Stimulated activated CD8-positive, alpha-beta memory T cell treated with anti-CD3 and anti-CD28 coated beads, Interleukin-15, amount 100 ng/mL, for 4 hours (primary cell): ENCODE data around the gene INHA.

Experiments used
- DNase-seq, 2 donors: peaks; one replicate each; pipeline ENCODE4 v3.0.0-alpha.2; 2020; ENCODE audit warnings: low read depth in 2 of 2

Gene INHA

DNA sequence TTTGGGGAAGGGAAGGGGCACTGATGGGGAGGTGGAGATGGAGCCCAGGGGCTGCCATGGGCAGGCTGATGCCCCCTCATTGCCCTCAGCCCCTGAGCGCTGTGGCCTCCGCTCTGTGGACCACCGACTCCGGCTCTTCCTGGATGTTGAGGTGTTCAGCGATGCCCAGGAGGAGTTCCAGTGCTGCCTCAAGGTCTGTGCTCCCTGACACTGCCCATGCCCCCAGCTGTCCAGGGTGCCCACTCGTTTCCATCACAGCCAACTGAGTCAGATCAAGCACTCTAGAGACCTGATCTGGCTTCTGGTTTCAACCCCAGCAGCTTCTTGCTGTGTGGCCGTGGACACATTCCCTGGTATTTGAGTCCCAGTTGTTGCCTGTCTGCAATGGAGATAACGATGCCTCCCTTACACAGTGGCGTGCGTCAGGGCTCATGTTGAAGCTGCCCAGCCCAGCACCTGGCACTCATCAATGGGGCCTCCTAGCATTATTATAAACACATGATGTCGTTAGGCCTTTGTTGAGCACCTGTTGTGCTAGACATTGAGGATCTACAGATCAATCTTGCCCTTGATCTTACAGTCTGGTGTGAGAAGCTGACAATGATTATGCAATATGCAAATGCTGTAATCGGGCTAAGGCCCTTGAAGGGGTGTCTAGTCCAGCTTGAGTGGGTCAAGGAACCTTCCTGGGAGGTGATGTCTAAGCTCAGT is 39.9 kb downstream of the INHA start:
- DNase-seq: no peak

- DNase-seq: no peak
Measured at GRCh38 chr2:219612577-219613286, 40.6 kb downstream of the INHA start.

DNA sequence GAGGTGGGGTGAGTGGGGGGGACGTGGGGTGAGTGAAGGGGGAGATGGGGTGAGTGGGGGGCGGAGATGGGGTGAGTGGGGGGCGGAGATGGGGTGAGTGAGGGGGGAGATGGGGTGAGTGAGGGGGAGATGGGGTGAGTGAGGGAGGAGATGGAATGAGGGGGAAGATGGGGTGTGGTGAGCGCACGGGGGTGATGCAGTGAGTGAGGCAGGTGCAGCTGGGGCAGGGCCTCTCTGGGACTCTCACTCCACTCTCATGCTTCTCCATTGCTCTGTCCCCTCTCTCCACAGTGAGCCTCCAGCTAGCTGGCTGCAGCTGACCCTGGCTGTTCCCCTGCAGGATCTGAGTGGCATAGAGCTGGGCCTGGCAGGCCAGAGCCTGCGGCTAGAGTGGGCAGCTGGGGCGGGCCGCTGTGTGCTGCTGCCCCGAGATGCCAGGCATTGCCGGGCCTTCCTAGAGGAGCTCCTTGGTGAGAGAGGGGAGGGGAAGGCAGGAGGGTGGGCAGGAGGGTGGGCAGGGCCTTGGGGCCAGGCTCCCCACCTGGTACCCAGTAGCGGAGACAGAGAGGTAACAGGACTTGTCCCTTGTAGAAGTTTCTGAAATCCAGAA is 41.5 kb downstream of the INHA start:
- no peak for DNase-seq

- DNase-seq: no peak
Measured at GRCh38 chr2:219614076-219614860, 42.2 kb downstream of the INHA start.

DNA sequence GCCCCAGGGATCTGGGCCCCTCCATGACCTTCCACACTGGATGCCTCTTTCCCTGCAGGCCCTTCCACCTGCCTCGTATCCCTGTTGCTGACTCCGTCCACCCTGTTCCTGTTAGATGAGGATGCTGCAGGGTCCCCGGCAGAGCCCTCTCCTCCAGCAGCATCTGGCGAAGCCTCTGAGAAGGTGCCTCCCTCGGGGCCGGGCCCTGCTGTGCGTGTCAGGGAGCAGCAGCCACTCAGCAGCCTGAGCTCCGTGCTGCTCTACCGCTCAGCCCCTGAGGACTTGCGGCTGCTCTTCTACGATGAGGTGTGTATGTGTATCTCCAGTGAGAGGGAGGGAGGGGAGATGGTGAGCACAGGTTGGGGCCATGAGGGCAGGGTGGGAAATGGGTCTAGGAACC is 42.9 kb downstream of the INHA start:
- no peak for DNase-seq

DNA sequence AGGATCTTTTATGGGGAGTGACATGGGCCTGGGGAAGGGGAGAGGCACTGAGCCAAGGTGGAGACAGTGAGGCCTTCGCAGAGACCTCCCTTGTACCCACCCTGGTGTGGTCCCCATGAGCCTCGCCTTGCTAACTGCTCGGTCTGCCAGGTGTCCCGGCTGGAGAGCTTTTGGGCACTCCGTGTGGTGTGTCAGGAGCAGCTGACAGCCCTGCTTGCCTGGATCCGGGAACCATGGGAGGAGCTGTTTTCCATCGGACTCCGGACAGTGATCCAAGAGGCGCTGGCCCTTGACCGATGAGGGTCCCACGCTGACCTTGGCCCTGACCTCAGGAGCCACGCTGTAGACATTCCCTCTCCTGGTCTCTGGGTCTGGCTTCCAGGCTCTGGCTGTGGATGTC is 43.8 kb downstream of the INHA start:
- no peak for DNase-seq

GRCh38 chr2:219616550-219616949 is 44.4 kb downstream of the INHA start:
- DNase-seq: no peak

DNA sequence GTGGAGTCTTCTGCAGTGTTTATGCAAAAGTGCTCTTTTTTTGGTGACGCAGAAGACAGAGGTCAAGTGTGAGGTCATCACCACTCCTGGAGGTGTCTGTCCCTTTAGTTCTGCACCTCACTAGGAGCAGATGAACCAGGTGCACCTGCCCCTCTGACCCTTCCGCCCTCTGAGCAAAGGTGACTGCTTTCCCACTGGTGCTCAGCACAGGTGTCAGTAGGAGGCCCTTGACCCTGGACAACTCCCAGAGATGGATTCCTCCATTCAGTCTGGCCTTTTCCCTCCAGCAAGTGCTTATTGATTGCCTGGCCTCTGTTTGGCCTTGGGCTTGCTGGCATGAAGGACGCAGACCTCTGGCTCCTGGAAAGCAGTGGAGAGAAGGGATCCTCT is 46.6 kb downstream of the INHA start:
- DNase-seq: no peak

GRCh38 chr2:219619235-219619634 is 47.1 kb downstream of the INHA start:
- DNase-seq: no peak

- DNase-seq: no peak
Measured at GRCh38 chr2:219620546-219620945, 48.4 kb downstream of the INHA start.

DNA sequence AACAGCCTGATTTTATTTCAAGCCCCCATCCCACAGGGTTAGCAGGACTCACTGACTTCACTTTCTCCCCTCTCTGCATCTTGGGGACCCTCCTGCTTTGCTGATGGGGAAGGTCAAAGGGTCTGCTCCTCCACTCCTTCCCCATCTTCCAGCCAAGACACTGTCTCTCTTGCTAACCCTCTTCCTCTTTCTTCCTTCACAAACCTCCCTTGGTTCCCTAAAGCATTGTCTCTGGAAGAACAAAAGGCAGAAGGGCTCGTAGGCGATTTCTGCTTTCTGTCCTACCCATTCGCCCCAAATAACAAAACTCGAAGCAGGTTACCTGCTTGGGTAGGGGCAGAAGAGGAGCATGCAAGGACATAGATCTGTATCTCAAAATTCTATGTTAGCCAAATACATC is 49.8 kb downstream of the INHA start:
- DNase-seq: no peak

GRCh38 chr2:219622472-219622871 is 50.4 kb downstream of the INHA start:
- no peak for DNase-seq

- no peak for DNase-seq
Measured at GRCh38 chr2:219624565-219624964, 52.5 kb downstream of the INHA start.

DNA sequence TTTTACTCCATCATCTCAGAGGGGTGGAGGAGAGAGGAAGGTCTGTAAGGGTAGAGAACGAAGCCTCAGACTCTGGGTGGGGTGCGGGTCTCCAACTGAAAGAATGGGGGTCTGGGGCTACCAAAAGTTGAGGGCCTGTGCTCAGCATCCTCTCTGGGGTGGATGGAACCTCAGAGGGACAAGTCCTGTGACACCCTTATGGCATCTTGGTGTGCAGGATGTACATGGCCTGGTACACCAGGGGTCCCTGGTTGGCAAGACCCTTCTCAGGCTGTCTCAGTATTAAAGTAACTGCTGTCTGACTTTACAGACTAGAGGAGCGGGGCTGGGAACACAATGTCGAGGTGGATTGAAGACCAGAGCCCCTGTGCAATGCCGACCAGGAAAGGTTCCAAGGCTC is 53.1 kb downstream of the INHA start:
- DNase-seq: no peak
